Mucosa of descending colon (tissue), 3 donors: ENCODE measurements around the gene AKAP9. TPM values are rescaled to one million over a fixed set of nuclear protein-coding genes. Genes with fewer than 3 reads are reported as not detected.
A peak's percentile ranks its signal among the peaks of the same experiment; 100 is the strongest.

Source experiments
- ATAC-seq: fragments of 200-7000 bp; cut with Tn5 transposase; one replicate; pipeline ENCODE4 v1.9.1; 2020; ENCODE audit warnings: mild to moderate bottlenecking, moderate library complexity
- DNase-seq, 3 donors: peaks; one replicate each; pipeline ENCODE4 v3.0.0-alpha.2; 2020
- H3K36me3 ChIP-seq: fragments of 200-600 bp; one replicate; pipeline ENCODE4 v1.8.0; 2021; ENCODE audit warnings: low read depth, mild to moderate bottlenecking
- H3K4me1 ChIP-seq: fragments of 200-600 bp; one replicate; pipeline ENCODE4 v1.8.0; 2021; ENCODE audit warnings: low read depth, mild to moderate bottlenecking
- H3K4me3 ChIP-seq: fragments of 200-600 bp; one replicate; pipeline ENCODE4 v1.8.0; 2021; ENCODE audit warnings: mild to moderate bottlenecking
- H3K9me3 ChIP-seq: fragments of 200-600 bp; one replicate; pipeline ENCODE4 v1.8.0; 2021; ENCODE audit warnings: mild to moderate bottlenecking
- CTCF ChIP-seq: fragments of 200-600 bp; IDR thresholded peaks from one replicate; pipeline ENCODE4 v1.8.0; 2022; ENCODE audit warnings: antibody characterized with exemption, mild to moderate bottlenecking
- intact Hi-C, 2 donors: fragments of 100-400 bp; cut with DNase I in 1 of 2; cut with micrococcal nuclease in 1 of 2; formaldehyde crosslinking; loops; one replicate each; pipeline versions ENCODE4 v1.11.0 to v1.11.1; 2022; cut with DNase I, micrococcal nuclease
- total RNA-seq, 3 donors: library from RNA; stranded (reverse); fragmentation: NEBNext Ultra II Directional in 2 of 3; extraction: Animal tissue kit (Norgen Biotek cat#: 25700) in 2 of 3; gene quantifications; one replicate each; pipeline versions ENCODE4 v1.2.1 to v1.2.4, GENCODE V29; 2021 to 2023
- donor health status: DM: no; HTN: no; CAD: no; lungs with moderate emphysema.
- donor health status: DM: no; HTN: no; CAD: no.
- donor health status: DM: no; HTN: yes; CAD: no.

AKAP9 gene
- total RNA-seq, 3 donors from 2014 or later: 119 to 206 (median 137) TPM

DNA sequence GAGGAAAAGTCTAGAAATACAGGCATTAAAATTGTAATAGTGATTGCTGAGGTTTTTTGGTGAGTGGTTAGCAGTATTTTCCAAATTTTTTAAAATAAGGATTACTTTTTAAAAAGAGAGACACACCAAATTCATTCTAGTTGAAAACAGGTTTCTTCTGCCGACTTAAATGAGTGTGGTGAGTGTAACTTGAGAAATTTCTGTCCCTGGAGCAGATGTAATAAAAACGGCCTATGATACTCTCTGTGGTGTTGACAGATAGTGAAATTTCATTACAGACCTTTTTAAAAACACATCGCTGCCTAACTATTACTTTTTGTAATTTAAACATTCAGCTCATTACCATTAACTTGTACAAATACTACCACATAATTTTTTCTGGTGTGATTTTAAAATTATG, 103.5 kb downstream of the AKAP9 start:
- no peak for ATAC-seq
- no peak overlapping the region for H3K4me3 ChIP-seq

DNA sequence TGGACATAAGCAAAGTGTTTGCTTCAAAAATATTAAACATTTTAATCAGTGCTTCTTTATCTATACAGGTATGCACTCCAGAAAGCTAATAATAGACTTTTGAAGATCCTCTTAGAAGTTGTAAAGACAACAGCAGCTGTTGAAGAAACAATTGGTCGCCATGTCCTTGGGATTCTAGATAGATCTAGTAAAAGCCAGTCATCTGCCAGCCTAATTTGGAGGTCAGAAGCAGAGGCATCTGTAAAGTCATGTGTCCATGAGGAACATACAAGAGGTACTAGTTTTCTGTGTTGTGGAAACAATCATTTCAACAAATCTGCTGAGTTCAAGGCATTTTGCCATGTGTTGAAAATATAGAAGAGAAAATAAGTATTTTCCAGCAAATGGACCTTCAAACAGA, 104.3 kb downstream of the AKAP9 start:
- intact Hi-C loops: no loop called here
- no peak for TF ChIP-seq CTCF
- no peak for DNase-seq
- H3K4me1 ChIP-seq: no peaks in the 10 kb centered on the region
- no peak overlapping the region for H3K4me3 ChIP-seq
- H3K9me3 ChIP-seq: no peaks in the 10 kb centered on the region
- ATAC-seq: no peak
- no peaks in the 10 kb centered on the region for H3K36me3 ChIP-seq

More for the DNA sequence above, 103.5 kb downstream of the AKAP9 start:
- TF ChIP-seq CTCF: no peak
- Histone ChIP-seq H3K4me1 (no peaks in the 10 kb centered on the region), H3K36me3 (no peaks in the 10 kb centered on the region), H3K9me3 (no peaks in the 10 kb centered on the region)
- intact Hi-C loops: no loop called here
- DNase-seq: no peak

- DNase-seq: no peak
- intact Hi-C loops: no loop called here
- peak; percentile 75 for ATAC-seq
- no peaks in the 10 kb centered on the region for H3K36me3 ChIP-seq
- peaks cover 24% of the 10 kb centered on the region for H3K4me1 ChIP-seq
- no peak overlapping the region for H3K4me3 ChIP-seq
- no peaks in the 10 kb centered on the region for H3K9me3 ChIP-seq
- no peak for TF ChIP-seq CTCF
Observed at GRCh38 chr7:92051655-92052054, 111.0 kb downstream of the AKAP9 start.

DNA sequence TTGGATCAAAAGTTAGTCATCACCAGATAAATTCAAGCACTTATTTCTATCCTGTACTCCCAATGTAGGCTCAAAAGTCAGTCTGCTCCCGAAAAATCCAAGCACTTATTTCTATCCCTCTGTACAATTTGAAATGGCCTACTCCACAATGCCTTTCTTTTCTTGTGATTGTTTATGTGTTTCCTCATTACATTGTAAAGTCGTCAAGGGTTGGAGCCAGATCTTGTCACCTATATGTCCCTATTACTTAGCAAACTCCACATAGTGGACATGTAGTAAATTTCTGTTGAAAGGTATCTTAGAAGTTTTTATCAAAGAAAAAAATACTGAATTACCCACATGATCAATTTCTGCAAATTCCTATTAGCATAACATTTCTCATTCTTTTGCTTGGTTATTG, 111.5 kb downstream of the AKAP9 start:
- DNase-seq (no peak), ATAC-seq (peak; percentile 66)
- no peak for TF ChIP-seq CTCF
- intact Hi-C loops: no loop called here
- no peaks in the 10 kb centered on the region for H3K36me3 ChIP-seq
- H3K4me1 ChIP-seq: peaks cover 29% of the 10 kb centered on the region
- H3K9me3 ChIP-seq: no peaks in the 10 kb centered on the region
- no peak overlapping the region for H3K4me3 ChIP-seq

DNA sequence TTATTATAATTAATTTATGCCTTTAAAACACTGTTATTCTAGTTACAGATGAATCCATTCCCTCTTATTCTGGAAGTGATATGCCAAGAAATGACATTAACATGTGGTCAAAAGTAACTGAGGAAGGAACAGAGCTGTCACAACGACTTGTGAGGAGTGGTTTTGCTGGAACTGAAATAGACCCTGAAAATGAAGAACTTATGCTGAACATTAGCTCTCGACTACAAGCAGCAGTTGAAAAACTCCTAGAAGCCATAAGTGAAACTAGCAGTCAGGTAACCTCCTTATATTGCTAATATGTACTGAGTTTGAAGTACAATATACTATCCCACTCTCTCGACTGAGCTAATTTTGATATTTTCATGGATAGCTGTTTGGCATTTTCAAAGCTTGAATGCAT, 112.0 kb downstream of the AKAP9 start:
- no peak for TF ChIP-seq CTCF
- no peak overlapping the region for H3K4me3 ChIP-seq
- no peak for DNase-seq
- ATAC-seq: no peak
- peaks cover 34% of the 10 kb centered on the region for H3K4me1 ChIP-seq
- intact Hi-C loops: no loop called here
- H3K9me3 ChIP-seq: no peaks in the 10 kb centered on the region
- no peaks in the 10 kb centered on the region for H3K36me3 ChIP-seq

GRCh38 chr7:92053312-92053711, 112.7 kb downstream of the AKAP9 start:
- no peak overlapping the region for H3K4me3 ChIP-seq
- H3K9me3 ChIP-seq: no peaks in the 10 kb centered on the region
- intact Hi-C loops: no loop called here
- ATAC-seq (no peak), DNase-seq (no peak)
- H3K36me3 ChIP-seq: no peaks in the 10 kb centered on the region
- peaks cover 39% of the 10 kb centered on the region for H3K4me1 ChIP-seq
- TF ChIP-seq CTCF: no peak
